ENCODE data around the gene PATL2. TPM values are rescaled to one million over a fixed set of nuclear protein-coding genes. Genes with fewer than 3 reads are reported as not detected.

PATL2 gene
- total RNA-seq, 4 donors from 2014 or later = 3.0 to 40.0 (median 4.4) TPM

DNA sequence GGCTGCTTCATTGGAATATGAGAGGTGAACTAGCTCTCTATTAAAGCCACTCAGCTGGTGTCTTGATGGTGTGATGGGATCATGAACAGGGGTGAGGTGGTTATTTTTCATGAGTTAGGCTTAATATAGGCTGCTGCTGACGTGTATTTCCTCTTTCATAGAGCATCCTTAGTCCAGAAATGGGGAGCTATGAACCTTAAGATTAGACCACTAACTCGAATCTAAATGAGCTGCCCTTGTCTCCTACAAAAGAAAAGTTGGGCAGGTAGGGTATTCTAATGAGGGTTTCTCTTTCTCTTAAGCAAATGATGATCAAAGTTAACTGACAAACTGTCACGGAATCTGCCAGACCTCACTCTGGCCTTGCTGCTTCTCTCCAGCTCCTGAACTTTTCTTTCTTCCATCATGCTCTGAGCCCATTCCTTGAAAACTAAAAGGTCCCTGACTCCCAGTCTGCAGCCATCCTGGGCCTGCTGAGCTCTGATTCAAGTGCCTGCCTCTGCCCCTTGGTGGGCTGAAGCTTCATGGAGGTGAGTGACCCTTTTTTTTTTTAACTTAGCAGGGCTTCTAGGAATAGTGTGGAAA, 25.1 kb upstream of the PATL2 start, which contains the start of gene TRIM69:
Gene TRIM69 (plus strand): TSS at position 348 of the 585 bp plus-strand sequence. CDS start 177 bp downstream, at position 525.
- no peaks in the 10 kb centered on the region for H3K36me3 ChIP-seq
- H3K27ac ChIP-seq = peak within 1 kb of the TSS; percentile 54 to 75 (median 71)
- in situ Hi-C loops (cut with MboI; ENCODE audit: low pct_ligation_motif_present in 1 of 4, low pct_unique_long_range_greater_than_20kb in 1 of 4, low sequenced_read_pairs in 3 of 4) = loop anchor here (5.0 to 10.0 kb wide), 3 partner anchors 71 to 141 kb away; partner anchors contain the start of gene SPG11 (in 4 of the 4)
- no peak for DNase-seq
- peaks cover 0 to 22% (median 2%) of the 10 kb centered on the region in 4 donors for H3K4me1 ChIP-seq
- H3K27me3 ChIP-seq = no peaks in the 10 kb centered on the region
- 58 to 67% methylated on average over 2 to 3 of the region's 3 CpGs for WGBS, 2 donors (ENCODE audit: low coverage in 1 of 2)
- TF ChIP-seq EP300 (IDR thresholded peaks at IDR 0.05; ENCODE audit: low read depth) (no peak), POLR2AphosphoS5 (IDR thresholded peaks at IDR 0.05) (no peak), POLR2A (IDR thresholded peaks at IDR 0.05) (no peak)
- TF ChIP-seq, protein P1, sequence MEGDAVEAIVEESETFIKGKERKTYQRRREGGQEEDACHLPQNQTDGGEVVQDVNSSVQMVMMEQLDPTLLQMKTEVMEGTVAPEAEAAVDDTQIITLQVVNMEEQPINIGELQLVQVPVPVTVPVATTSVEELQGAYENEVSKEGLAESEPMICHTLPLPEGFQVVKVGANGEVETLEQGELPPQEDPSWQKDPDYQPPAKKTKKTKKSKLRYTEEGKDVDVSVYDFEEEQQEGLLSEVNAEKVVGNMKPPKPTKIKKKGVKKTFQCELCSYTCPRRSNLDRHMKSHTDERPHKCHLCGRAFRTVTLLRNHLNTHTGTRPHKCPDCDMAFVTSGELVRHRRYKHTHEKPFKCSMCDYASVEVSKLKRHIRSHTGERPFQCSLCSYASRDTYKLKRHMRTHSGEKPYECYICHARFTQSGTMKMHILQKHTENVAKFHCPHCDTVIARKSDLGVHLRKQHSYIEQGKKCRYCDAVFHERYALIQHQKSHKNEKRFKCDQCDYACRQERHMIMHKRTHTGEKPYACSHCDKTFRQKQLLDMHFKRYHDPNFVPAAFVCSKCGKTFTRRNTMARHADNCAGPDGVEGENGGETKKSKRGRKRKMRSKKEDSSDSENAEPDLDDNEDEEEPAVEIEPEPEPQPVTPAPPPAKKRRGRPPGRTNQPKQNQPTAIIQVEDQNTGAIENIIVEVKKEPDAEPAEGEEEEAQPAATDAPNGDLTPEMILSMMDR (IDR thresholded peaks at IDR 0.05) = no peak
- H3K4me3 ChIP-seq = peak within 1 kb of the TSS in 1 of 4 donors; percentile 2
- H3K9me3 ChIP-seq = no peaks in the 10 kb centered on the region
- intact Hi-C loops (cut with DNase I; ENCODE audit: low total_unique reads) = no loop called here

DNA sequence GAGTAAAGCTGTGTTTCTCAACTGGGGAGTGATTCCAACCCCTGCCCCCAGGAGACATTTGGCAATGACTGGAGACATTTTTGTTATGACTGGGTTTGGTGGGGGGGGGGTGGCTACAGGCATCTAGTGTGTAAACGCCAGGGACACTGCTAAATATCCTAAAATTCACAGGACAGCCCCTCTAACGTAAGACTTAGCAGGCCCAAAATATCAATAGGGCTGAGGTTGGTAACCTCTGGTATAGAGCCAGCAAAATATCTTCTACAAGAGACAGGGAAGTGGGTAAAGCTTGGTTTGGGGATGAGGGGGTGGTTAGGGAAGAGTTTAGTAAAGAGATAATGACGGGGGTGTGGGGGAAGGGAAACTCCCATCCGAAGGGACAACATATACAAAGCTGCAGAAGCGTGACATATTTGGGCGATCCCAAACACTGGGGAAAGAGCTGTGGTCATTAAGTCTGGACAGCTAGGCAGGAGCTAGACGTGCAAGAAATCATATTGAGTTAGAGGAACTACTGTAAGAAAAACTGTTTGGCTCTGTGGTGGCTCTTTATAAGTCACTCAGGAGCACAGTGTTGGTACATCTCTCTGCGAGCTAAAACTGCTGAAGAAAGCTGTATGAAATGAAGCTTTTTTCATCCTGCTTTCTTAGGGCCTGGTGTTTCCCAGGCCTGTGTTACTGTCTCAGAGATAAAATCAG, 24.5 kb upstream of the PATL2 start:
- Histone ChIP-seq H3K9me3 (no peaks in the 10 kb centered on the region), H3K36me3 (no peaks in the 10 kb centered on the region), H3K27ac (peak overlapping the region; percentile 54 to 75 (median 71)), H3K4me3 (peak overlapping the region in 1 of 4 donors; percentile 2), H3K27me3 (no peaks in the 10 kb centered on the region), H3K4me1 (peaks cover 0 to 27% (median 3%) of the 10 kb centered on the region in 4 donors)
- DNase-seq = peak; percentile 35
- intact Hi-C loops (cut with DNase I; ENCODE audit: low total_unique reads) (no loop called here), in situ Hi-C loops (cut with MboI; ENCODE audit: low pct_ligation_motif_present in 1 of 4, low pct_unique_long_range_greater_than_20kb in 1 of 4, low sequenced_read_pairs in 3 of 4) (loop anchor here (5.0 to 10.0 kb wide), 3 partner anchors 71 to 141 kb away; partner anchors contain the start of gene SPG11 (in 4 of the 4))
- TF ChIP-seq POLR2A (IDR thresholded peaks at IDR 0.05) = no peak
- TF ChIP-seq, protein P1 (IDR thresholded peaks at IDR 0.05) = no peak
- no peak for TF ChIP-seq EP300 (IDR thresholded peaks at IDR 0.05; ENCODE audit: low read depth)
- no peak for TF ChIP-seq POLR2AphosphoS5 (IDR thresholded peaks at IDR 0.05)
- WGBS, 2 donors (ENCODE audit: low coverage in 1 of 2) = 26 to 51% methylated on average over 6 to 8 of the region's 8 CpGs

DNA sequence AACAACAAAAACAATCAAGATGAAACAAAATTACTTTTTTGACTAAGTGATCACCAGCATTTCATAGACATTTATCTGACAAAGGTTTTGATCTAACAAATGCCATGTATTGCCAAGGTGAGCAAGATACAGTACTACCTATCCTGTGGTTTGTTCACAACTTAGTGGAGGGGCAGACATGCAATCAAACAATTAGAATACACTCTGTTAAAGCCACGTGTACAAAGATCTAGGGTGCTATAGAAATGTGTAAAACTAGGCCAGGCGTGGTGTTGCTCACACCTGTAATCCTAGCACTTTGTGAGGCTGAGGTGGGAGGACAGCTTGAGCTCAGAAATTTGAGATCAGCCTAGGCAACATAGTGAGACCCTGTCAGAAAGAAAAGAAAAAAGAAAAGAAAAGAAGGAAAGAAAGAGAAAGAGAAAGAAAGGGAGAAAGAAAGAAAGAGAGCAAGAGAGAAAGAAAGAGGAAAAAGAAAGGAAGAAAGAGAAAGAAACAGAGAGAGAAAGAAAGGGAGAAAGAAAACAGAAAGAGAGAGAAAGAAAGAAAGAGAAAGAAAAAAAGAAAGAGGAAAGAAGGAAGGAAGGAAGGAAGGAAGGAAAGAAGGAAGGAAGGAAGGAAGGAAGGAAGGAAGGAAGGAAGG, 23.8 kb upstream of the PATL2 start:
- H3K36me3 ChIP-seq = no peaks in the 10 kb centered on the region
- peaks cover 0 to 34% (median 9%) of the 10 kb centered on the region in 4 donors for H3K4me1 ChIP-seq
- H3K9me3 ChIP-seq = no peaks in the 10 kb centered on the region
- no peak overlapping the region for H3K4me3 ChIP-seq
- DNase-seq = no peak
- in situ Hi-C loops (cut with MboI; ENCODE audit: low pct_ligation_motif_present in 1 of 4, low pct_unique_long_range_greater_than_20kb in 1 of 4, low sequenced_read_pairs in 3 of 4) = loop anchor here (5.0 to 10.0 kb wide), 3 partner anchors 70 to 140 kb away; partner anchors contain the start of gene SPG11 (in 4 of the 4)
- H3K27ac ChIP-seq = peak overlapping the region; percentile 54 to 75 (median 71)
- intact Hi-C loops (cut with DNase I; ENCODE audit: low total_unique reads) = no loop called here
- H3K27me3 ChIP-seq = no peaks in the 10 kb centered on the region
- WGBS, 2 donors (ENCODE audit: low coverage in 1 of 2) = 53% methylated on average over 2 of the region's 2 CpGs; no CpG with 5 or more reads in 1 of the 2 donors
- TF ChIP-seq POLR2A (IDR thresholded peaks at IDR 0.05) (no peak), EP300 (IDR thresholded peaks at IDR 0.05; ENCODE audit: low read depth) (no peak), POLR2AphosphoS5 (IDR thresholded peaks at IDR 0.05) (no peak)
- TF ChIP-seq, protein P1 (IDR thresholded peaks at IDR 0.05) = no peak
